ENCODE data around the gene SLC22A16. TPM values are rescaled to one million over a fixed set of nuclear protein-coding genes. Genes with fewer than 3 reads are reported as not detected.

SLC22A16 gene
- total and polyA plus RNA-seq, 2 of the 13 experiments (the other 11 are each of a cell fraction or from before 2014, with no cell fraction given) = 0.04 TPM; not detected in 1

- Histone ChIP-seq H3K4me1 (ENCODE audit: insufficient read depth, low read length) (peaks cover 48% of the 10 kb centered on the region), H3K9me3 (ENCODE audit: low read length) (no peaks in the 10 kb centered on the region), H4K20me1 (ENCODE audit: insufficient read depth, low read length) (no peaks in the 10 kb centered on the region), H3K79me2 (ENCODE audit: insufficient read depth, low read length) (no peaks in the 10 kb centered on the region), H3K27ac (ENCODE audit: extremely low read length, insufficient read depth, low read length) (peak overlapping the region; percentile 53), H2AFZ (ENCODE audit: low read length) (no peak overlapping the region), H3K36me3 (replicated peaks in 1 of 2; ENCODE audit: control insufficient read depth in 1 of 2, insufficient read depth in 2 of 2, low read length in 2 of 2) (no peaks in the 10 kb centered on the region), H3K4me2 (ENCODE audit: low read depth, low read length) (peak overlapping the region; percentile 86), H3K9ac (ENCODE audit: insufficient read depth, low read depth, low read length) (peak overlapping the region; percentile 48; the same call in 1 of the 2 replicates), H3K27me3 (ENCODE audit: control insufficient read depth in 1 of 2, insufficient read depth in 2 of 2, low read length in 2 of 2) (no peaks in the 10 kb centered on the region), H3K4me3 (replicated peaks in 1 of 3; ENCODE audit: insufficient read depth in 1 of 3, low read depth in 2 of 3, low read length in 3 of 3) (peak overlapping the region; percentile 4 to 61 (median 48); a peak in 3 of 6 replicates)
- intact Hi-C loops (cut with micrococcal nuclease; ENCODE audit: unreplicated experiment) = no loop called here
- ChIA-PET CTCF (ENCODE audit: low intra/inter-chr PET ratio, low total read pairs) (no interaction called here), POLR2A (no interaction called here)
- BruUV-seq (replicated peaks) = no TSS peak
- FAIRE-seq (no peak), ATAC-seq (no peak), DNase-seq (ENCODE audit: low spot score) (peak; percentile 32)
- in situ Hi-C loops (cut with HindIII; ENCODE audit: extremely low pct_ligation_motif_present, low pct_unique_long_range_greater_than_20kb) = no loop called here
- 0% methylated on average over 2 of the region's 2 CpGs for WGBS (ENCODE audit: low lambda C conversion rate)
- TF ChIP-seq ZNF512B (CRISPR knock-in tag; IDR thresholded peaks at IDR 0.05; ENCODE audit: borderline replicate concordance) = no peak
- TF ChIP-seq ATF1 (CRISPR knock-in tag; IDR thresholded peaks at IDR 0.05) = 0 out of 2 replicates have a peak, but pooled peaks have one; percentile 29
- peak in 1 of 2 experiments; percentile 6; a peak in 1 of 4 replicates for TF ChIP-seq EP300 (IDR thresholded peaks at IDR 0.05; ENCODE audit: low read depth in 2 of 2, low read length in 2 of 2)
- no peak for TF ChIP-seq EP300 (CRISPR knock-in tag; IDR thresholded peaks at IDR 0.05; ENCODE audit: borderline replicate concordance)
- no peak for TF ChIP-seq ZNF747 (CRISPR knock-in tag; IDR thresholded peaks at IDR 0.05; ENCODE audit: borderline replicate concordance)
- no peak for TF ChIP-seq LCORL (IDR thresholded peaks at IDR 0.05)
- TF ChIP-seq LCORL (CRISPR knock-in tag; IDR thresholded peaks at IDR 0.05) = peak; percentile 61
- TF ChIP-seq PAXIP1 (CRISPR knock-in tag; conservative IDR thresholded peaks at IDR 0.05) = peak; percentile 28; the same call in 1 of the 2 replicates
- TF ChIP-seq FOXP1 (IDR thresholded peaks at IDR 0.05) = no peak
- peak; percentile 31; the same call in 1 of the 2 replicates for TF ChIP-seq FOXP1 (CRISPR knock-in tag; IDR thresholded peaks at IDR 0.05)
- 0 out of 2 replicates have a peak, but pooled peaks have one; percentile 10 for TF ChIP-seq RARA (CRISPR knock-in tag; IDR thresholded peaks at IDR 0.05)
- peak; percentile 69; the same call in 1 of the 2 replicates for TF ChIP-seq ZNF362 (CRISPR knock-in tag; IDR thresholded peaks at IDR 0.05; ENCODE audit: borderline replicate concordance)
- TF ChIP-seq ADNP (CRISPR knock-in tag; IDR thresholded peaks at IDR 0.05) = no peak
- TF ChIP-seq ZNF570 (CRISPR knock-in tag; IDR thresholded peaks at IDR 0.05; ENCODE audit: borderline replicate concordance) = no peak
- no peak for TF ChIP-seq SOX13 (IDR thresholded peaks at IDR 0.05)
- peak in 1 of 2 experiments; percentile 31; a peak in 1 of 4 replicates for TF ChIP-seq SOX13 (CRISPR knock-in tag; conservative IDR thresholded peaks at IDR 0.05 in 1 of 2, IDR thresholded peaks at IDR 0.05 in 1 of 2)
Measured at GRCh38 chr6:110517034-110517433, 40.6 kb upstream of the SLC22A16 start.

Data from HepG2 (cell line).